HG02884 (cell line): ENCODE measurements around the gene NHLRC4.

Source experiments
- ATAC-seq: cut with Tn5 transposase; IDR thresholded peaks from one replicate; pipeline ENCODE4 v1.9.1; 2021; ENCODE audit warnings: mild to moderate bottlenecking, moderate library complexity; ENCODE audit not compliant: unreplicated experiment

NHLRC4 gene

DNA sequence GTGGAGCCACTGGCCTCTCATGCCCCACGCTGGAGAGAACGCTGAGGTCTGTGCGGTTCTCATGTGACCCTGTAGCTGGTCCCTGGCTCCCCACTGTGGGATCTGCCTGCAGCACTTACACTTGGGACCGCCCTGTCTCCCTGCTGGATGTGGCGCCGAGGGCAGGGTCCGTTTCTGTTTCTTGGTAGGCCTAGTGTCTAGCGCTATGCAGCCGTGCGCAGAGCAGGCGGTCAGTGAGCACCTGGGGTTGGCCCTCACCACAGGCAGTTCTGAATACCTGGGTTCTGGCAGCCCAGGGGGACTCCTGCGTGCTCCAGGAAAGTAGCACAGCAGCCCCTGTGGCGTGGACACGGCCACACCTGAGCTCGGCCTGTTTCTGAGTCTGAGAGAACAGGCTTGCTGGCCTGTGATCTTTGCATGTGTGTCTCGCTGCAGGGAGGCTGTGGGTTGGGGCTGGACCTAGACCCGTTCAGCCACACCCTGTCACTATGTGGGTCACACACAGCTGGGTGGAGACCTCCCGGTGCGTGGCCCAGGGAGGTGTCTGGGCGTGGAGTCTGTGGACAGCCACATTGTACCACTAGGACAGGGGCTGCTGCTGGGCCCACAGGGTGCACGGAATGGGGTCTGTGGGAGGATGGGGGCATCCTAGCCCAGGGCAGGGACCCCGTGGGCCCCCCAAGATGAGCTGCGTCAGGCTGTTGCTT, 36.5 kb upstream of the NHLRC4 start:
- ATAC-seq: no peak

DNA sequence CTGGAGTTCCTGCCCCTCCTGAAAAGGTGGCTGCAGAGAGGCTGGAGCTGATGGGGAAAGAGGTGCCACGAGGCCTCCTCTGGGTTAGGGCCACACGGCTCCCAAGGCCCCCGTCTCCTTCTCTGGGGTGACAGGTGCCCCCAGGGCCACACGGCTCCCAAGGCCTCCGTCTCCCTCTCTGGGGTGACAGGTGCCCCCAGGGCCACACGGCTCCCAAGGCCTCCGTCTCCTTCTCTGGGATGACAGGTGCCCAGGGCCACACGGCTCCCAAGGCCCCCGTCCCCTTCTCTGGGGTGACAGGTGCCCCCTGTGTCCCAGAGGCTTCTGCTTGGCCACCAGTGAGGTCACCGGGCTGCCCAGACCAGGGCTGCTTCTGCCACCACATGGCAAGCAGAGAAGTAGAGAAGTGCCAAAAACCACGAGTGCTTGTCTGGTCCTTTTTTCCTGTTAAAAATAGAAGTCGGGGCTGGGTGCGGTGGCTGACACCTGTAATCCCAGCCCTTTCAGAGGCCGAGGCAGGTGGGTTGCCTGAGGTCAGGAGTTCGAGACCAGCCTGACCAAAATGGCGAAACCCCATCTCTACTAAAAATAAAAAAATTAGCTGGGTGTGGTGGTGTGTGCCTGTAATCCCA, 35.2 kb upstream of the NHLRC4 start:
- no peak for ATAC-seq

DNA sequence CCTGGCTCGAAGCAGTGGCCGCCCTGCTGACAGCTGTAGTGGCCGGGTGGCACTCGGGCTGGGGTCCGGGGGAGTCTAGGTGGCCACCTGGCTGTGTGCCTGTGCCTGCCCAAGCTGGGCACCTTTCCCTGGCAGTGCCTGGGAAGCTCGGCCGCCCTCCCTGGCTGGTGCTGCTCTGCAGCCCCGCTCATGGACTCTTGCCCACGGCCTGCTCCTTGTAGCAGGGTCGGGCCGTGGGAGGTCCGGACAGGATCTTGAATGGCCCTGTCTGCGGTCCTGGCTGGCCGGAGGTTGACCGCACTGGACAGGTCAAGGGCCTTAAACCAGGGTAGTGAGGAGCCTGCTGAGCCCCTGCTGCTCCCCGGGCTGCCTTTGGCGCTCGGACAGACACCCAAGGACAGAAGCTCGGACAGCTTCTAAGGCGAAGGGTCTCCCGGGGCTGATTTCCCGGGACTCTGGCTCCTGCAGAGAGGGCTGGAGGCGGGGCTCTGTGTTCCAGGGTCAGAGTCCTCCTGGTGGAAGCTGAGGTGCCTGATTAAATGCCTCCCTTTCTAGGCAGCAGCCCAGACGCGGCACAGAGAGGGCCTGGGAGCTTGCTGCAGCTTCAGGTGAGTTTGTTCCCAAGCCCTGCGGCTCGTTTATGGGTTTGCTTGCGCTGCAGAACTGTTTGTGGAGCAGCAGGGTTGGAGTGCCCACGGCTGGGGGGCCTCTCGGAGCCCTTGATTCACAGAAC, 33.2 kb upstream of the NHLRC4 start:
- no peak for ATAC-seq

DNA sequence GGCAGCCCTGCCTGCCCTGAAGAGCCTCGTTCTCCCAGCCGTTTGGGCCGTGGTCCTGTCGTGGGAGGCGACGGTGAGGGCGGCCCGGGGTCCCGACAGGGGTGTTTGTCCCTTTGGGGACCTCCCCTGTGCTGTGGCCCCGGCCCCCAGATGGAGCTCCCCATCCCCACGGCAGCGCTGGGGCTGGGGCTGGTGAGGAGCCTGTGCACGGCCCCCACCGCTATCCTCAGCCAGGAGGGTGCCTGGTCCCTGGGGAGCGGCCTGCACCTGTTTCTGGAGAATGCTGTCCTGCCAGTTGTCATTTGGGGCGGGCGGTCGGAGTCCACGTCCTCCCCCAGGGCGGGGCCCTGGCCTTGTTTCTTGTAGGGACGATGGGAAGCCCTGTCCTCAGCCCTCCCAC, 32.7 kb upstream of the NHLRC4 start:
- ATAC-seq: no peak

DNA sequence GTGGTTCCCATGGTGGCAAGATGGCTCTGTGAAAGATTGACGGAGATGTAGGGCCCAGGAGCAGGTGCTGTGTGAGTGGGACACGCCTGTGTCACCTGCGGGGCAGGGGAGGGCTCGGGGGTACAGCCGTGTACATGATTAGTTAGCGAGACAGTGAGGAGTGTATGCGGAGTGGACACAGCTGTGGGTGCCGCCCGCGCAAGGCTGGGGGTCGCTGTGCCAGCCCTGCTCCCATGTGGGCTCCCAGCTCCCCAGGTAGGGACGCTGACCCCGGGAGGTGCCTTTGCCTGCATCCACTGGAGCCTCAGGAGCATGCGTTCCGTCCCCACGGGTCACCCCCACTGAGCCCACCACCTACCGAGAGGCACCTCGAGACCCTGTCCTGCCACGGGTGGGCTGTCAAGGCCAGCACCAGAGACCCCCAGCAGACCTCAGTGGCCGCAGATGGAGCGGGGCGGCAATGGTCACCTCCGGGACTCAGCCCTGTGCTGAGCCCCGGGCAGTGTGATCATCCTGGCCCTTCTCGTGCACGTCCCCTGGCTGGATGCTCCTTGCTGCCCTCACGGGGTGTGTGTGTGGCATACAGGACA, 31.9 kb upstream of the NHLRC4 start:
- no peak for ATAC-seq

DNA sequence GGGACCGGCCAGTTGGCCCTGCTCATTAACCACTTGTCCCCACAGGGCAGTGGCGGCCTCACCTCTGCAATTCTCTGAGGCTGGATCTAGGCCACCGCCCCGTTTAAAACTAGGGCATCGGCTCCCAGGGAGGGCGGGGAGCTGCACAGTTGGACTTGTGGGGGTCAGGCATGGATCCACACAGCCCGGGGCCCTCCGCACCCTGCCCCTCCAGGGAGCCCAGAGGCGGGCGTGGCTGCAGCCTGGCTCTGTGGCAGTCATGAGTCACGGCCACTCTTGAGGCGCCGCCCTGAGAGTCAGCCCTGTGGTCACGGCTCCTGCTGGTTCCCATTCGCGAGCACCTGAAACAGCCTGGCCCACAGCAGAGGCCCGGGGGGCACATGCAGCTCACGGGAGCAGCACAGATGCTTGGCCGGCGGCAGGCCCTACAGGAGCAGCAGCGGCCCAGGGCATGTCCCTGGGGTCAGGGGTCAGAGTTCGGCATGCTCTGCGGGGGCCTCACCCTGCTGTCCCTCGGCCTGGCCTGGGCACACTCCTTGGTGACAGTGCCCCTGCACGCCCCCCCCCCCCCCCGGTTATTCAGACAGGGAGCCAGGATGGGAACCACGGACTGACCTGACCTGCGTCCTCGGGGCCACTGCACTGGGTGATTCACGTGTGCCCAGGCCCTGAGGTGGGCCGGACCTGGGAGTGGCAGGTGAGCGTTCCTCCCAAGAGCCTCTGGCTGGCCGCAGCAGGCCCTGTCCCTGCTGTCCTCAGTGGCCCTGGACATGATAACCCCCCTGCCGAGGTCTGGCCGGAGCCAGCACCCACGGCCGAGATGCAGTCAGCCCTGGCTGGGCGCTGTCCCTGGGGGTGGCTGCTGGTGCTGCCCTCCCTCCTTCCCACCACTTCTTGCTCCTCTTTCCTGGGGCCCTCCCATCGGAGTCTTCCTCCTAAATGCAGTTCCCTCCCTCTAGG, 31.1 kb upstream of the NHLRC4 start:
- no peak for ATAC-seq

DNA sequence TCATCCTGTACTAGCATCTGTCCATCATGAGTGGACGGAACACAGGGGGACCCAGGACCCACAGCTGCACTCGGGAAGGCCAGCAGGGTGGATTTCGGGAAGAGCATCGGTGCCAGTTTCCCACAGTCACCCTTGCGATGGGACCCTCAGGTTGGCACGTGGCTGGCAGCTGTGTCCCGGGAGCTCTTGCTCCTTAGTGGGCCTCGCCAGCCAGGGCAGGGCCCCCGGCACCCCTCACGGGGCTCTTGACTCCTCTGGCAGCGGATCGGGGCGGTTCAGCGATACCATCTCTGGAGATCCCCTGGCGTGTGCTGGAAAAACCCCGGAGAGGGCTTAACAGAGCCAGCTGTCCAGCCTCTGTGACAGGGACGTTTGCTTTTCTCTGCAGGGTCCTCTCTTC, 30.1 kb upstream of the NHLRC4 start:
- no peak for ATAC-seq

DNA sequence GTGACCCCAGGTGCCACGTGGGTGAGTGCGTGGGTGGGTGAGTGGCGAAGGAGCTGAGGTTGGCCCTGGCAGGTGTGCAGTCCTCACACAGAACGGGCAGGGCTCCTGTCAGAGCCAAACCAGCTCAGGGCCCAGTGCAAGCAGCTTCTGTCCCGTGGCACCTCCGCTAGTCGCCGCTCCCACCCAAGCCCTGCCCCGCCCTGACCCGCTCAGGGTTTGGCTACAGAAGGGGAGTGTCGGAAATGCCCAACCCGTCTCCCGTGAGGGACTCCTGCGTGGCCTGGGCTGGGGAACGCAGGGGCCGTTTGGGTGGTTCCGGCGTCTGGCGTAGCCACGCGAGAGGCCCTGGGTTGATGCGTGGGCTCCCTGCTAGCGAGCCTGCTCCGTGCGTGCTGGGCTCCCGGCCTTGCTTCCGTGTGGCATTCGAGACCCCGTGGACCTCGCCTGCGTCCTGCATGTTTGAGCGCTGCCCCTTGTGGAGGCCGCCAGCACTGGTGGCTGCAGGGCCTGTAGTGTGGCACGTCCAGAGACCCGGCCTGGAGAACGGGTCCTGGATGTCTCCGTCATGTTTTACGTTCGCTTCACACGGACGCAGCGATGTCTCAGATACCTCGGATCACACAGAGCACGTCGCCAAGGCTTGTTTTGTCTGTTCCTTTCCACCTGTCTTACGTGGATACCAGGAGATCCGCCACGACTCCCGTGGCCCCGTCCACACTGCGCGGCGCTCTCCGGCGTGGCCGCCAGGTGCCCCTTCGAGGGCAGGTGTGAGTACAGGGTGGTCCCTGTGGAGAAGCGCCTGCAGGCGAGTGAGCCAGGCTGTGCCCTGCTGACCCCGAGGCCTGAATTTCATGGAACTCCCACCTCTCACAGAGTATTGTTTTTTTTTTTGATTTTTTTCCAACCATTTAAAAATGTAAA, 29.1 kb upstream of the NHLRC4 start:
- ATAC-seq: no peak

DNA sequence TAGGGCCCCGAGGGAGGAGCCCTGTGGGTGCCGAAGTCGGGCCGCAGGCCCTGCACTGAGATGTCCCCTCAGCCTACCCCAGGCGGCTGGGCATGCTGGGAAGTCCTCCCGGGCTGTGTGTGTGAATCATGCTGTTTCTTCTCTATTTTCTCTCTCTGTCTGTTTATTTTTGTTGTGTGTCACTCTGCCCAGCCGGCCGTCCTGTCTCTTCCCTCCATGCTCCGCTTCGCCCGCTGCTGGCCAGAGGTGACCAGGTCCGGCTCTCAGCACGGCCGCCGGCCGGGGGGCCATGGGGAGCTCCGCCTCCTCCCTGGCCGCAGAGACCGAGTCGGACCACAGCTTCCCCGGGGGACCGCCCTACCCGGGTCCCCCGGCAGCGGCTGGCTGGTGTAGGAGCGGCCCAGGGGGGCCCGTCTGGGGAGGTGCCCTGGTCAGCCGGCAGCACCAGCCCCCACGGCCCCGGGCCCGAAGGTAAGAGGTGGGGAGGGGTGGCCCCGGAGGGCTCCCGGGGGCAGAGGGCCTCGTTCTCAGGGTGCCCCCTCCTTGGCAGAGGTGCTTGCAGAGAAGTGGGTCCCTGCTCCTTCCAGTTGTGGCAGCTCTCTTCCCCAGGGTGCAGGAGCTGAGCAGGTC, 26.8 kb upstream of the NHLRC4 start:
- no peak for ATAC-seq

DNA sequence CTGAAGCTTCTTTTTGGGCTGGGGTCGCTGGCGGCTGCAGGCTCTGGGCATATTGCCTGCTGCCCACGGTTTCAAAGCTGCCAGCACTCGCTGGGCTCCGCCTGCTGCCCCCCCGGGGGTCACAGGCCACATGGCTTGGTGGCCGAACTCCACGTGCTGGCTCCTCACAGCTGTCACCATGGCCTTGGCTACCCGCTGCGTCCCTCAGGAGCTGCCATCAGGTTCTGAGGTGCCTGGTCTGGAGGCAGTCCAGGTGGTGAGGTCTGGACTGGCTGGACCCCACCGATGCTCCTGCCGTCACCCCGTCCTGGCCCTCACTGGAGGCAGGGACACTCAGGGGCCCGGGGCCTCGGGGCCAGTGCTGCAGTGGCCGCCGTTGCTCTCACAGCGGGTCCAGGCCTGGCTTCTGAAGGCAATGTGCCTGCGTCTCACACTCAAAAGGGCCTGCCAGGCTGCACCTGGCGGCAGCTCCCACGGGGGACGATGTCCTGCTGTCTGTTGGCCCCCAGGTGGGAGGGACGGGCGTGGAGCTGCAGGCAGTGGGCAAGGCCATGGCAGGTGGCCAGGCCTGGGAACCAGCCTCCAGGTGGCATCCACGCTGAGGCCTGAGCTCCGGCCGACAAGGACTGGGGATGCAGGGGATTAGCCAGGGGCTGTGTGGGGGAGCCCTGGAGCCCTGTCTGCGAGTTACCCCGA, 26.0 kb upstream of the NHLRC4 start:
- no peak for ATAC-seq

DNA sequence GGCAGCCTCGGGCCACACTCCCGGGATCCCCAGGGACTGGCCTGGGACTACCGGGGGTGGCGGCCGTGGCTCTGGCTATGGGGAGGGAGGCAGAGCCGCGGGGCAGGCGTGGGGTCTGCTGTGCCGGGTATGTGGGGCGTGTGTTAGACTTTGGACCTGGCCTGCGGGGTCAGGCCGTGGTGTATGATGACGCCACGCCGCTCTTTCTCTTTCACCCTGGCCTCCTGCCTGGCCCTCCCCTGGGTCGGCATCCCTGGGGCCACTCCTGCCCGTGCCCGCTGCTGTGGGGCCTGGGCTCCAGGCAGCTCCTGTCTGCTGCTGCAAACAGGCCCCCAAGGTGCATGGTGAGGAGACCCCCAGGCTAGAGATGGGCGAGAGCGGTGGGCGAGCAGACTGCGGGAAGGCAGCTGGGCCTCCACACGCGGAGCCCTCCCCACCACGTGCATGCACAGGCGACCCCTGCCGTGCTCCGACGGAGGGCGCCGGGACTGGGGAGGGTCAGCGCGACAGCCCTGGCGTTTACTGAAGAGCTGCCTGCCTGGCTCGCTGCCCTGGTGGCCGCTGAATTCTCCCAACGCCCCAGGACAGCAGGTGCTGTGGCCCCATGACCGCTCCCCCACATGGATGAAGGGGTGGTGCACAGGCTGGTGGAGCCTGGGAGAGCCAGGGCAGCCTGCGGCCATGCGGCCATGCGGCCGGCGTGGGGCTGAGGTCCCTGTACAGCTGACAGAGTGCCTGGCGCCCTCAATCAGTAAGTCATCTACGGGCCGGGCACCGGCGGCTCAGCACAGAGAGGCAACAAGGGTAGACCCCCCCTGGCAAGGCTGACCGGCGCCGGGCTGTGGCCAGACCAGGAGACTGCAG, 23.3 kb upstream of the NHLRC4 start:
- no peak for ATAC-seq

DNA sequence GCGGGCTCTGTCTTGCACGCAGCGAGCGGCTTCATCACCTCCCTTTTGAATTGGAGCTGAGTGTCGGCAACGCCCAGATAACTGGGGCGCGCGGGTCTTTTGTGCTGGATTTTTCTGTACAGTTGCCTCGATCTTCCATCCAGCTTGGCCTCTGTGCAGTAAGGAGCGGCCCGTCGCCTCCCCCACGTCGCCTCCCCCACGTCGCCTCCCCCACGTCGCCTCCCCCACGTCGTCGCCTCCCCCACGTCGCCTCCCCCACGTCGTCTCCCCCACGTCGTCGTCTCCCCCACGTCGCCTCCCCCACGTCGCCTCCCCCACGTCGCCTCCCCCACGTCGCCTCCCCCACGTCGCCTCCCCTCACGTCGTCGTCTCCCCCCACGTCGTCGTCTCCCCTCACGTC, 22.3 kb upstream of the NHLRC4 start:
- no peak for ATAC-seq

DNA sequence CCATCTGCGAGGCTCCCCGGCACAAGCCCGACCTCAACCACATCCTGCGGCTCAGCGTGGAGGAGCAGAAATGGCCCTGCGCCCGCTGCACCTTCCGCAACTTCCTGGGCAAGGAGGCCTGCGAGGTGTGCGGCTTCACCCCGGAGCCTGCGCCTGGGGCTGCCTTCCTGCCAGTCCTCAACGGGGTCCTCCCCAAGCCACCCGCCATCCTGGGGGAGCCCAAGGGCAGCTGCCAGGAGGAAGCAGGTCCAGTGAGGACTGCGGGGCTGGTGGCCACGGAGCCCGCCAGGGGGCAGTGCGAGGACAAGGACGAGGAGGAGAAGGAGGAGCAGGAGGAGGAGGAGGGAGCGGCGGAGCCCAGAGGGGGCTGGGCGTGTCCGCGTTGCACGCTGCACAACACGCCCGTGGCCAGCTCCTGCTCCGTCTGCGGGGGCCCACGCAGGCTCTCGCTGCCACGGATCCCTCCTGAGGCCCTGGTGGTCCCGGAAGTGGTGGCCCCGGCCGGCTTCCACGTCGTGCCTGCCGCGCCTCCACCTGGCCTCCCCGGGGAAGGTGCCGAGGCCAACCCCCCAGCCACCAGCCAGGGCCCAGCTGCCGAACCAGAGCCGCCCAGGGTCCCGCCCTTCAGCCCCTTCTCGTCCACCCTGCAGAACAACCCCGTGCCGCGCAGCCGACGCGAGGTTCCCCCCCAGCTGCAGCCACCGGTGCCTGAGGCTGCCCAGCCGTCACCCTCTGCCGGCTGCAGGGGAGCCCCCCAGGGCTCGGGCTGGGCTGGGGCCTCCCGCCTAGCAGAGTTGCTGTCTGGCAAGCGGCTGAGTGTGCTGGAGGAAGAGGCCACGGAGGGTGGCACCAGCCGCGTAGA, 19.7 kb upstream of the NHLRC4 start:
- ATAC-seq: no peak

DNA sequence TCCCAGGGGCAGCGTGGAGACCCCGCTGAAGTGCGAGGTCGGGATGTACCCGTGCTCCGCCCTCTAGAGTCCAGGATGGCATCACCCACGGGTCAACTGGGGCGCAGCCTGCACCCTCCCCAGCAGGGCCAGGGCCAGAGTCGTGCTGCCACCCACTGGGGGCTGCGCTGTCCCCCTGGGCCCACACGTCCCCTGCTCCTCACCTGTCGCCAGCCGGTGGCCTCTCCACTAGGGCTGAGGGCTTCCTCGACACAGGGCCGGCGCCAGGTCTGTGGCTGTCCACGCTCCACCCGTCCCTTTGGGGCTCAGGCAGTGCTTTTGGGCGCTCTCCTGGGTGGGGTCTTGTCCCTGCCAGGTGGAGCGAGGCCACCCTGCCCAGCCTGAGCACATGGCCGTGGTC, 18.2 kb upstream of the NHLRC4 start:
- ATAC-seq: no peak

DNA sequence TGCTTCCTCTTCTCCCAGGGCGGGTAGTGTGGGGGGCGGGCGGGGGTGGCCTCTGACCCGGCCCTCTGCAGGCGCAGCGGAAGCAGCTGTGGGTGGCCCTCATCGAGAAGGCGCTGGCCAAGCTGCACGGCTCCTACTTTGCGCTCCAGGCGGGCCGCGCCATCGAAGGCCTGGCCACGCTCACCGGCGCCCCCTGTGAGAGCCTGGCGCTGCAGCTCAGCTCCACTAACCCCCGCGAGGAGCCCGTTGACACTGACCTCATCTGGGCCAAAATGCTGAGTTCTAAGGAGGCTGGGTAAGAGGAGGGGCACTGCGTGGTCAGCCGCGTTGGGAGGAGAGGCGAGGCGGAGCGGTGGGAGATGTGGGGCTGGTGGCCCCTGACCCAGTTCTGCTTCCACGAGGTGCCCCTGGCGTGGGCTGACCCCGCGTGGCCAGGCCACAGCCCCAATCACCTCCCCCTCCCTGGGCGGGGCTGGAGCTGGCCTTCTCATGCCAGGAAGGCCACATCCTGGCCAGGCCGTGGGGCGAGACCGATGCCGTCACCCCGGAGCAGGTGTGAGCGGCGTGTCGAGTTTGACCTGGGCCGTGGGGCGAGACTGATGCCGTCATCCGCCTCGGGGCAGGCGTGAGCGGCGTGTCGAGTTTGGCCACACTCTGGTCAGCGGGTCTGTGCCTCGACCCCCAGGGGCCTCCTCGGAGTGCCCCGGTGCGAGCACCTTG, 17.1 kb upstream of the NHLRC4 start:
- ATAC-seq: no peak

DNA sequence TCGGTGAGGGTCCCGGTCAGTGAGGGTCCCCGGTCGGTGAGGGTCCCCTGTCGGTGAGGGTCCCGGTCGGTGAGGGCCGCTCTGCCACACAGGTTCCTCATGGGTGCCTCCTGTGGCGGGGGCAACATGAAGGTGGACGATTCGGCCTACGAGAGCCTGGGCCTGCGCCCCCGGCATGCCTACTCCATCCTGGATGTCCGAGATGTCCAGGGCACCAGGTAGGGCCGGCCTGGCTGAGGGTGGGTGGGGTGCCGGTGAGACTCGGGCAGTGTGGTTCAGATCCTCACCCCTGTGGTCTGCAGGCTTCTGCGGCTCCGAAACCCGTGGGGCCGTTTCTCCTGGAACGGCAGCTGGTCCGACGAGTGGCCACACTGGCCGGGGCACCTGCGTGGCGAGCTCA, 15.6 kb upstream of the NHLRC4 start:
- ATAC-seq: no peak
